ENCODE results near the gene FAM118B.
A peak's percentile ranks its signal among the peaks of the same experiment; 100 is the strongest.

FAM118B gene

GRCh38 chr11:126310992-126311310, 99.4 kb downstream of the FAM118B start:
- DNase-seq (ENCODE audit: low spot score in 2 of 2) (no peak), ATAC-seq (ENCODE audit: low read depth) (no peak)
- Mint-ChIP-seq H3K27ac (peak overlapping the region; percentile 56), H3K36me3 (peaks cover 37% of the 10 kb centered on the region), H3K4me3 (no peak overlapping the region), H3K4me1 (peaks cover 31% of the 10 kb centered on the region), H3K27me3 (no peaks in the 10 kb centered on the region), H3K9me3 (no peaks in the 10 kb centered on the region)

DNA sequence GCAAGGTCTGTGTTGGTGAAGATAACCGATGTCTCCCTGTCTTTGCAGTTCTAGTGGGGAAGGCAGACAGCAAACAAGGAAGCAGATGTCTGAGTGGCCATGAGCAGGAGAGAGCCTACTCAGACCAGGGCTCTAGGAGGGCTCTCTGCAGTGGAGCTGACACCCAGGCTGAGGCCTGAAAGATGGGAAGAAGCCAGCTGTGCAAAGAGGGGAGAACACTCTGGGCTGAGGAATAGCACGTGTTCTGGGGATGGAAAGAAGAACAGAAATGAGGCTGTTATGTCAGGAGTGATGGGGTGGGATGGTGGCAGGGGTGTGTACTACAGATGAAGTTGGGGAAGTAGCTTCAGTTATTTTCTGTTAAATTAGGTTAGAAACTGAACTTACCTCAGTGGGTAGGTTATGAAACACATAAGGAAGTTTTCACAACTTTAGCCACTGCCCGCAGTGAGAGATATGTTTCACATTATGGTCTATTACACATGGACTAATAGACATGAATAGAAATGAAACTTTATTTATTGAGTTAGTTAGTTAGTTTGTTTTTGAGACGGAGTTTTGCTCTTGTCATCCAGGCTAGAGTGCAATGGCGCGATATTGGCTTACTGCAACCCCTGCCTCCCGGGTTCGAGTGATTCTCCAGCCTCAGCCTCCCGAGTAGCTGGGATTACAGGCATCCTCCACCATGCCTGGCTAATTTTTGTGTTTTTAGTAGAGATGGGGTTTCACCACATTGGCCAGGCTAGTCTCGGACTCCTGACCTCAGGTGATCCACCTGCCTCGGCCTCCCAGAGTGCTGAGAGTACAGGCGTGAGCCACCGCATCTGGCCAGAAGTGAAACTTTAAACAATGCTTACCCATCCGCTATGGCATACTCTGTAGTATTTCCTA, 100.1 kb downstream of the FAM118B start:
- Mint-ChIP-seq H3K9me3 (no peaks in the 10 kb centered on the region), H3K27ac (peak overlapping the region; percentile 56), H3K27me3 (no peaks in the 10 kb centered on the region), H3K36me3 (peaks cover 41% of the 10 kb centered on the region), H3K4me3 (no peak overlapping the region), H3K4me1 (peaks cover 33% of the 10 kb centered on the region)
- ATAC-seq (ENCODE audit: low read depth) (no peak), DNase-seq (ENCODE audit: low spot score in 2 of 2) (no peak)
